Ishikawa (cell line): ENCODE measurements around the gene CINP.

Experiments
- CEBPB ChIP-seq: IDR thresholded peaks from 2 replicates; pipeline ENCODE4 v1.6.1; 2012
- CREB1 ChIP-seq: IDR thresholded peaks from 2 replicates; pipeline ENCODE4 v1.6.1; 2012; ENCODE audit warnings: low read depth
- EP300 ChIP-seq: IDR thresholded peaks from 2 replicates; pipeline ENCODE4 v1.6.1; 2012; ENCODE audit warnings: borderline replicate concordance
- NFIC ChIP-seq: IDR thresholded peaks from 2 replicates; pipeline ENCODE4 v1.6.1; 2012
- RAD21 ChIP-seq: IDR thresholded peaks from 2 replicates; pipeline ENCODE4 v1.6.1; 2012; ENCODE audit warnings: low read depth
- TAF1 ChIP-seq: IDR thresholded peaks from 2 replicates; pipeline ENCODE4 v1.6.1; 2012; ENCODE audit warnings: low read depth, mild to moderate bottlenecking
- TCF12 ChIP-seq: IDR thresholded peaks from 2 replicates; pipeline ENCODE4 v1.6.1; 2012; ENCODE audit warnings: low read depth
- TEAD4 ChIP-seq: IDR thresholded peaks from 2 replicates; pipeline ENCODE4 v1.6.1; 2012
- YY1 ChIP-seq: IDR thresholded peaks from 2 replicates; pipeline ENCODE4 v1.6.1; 2012; ENCODE audit warnings: low read depth
- ZBTB7A ChIP-seq: IDR thresholded peaks from 2 replicates; pipeline ENCODE4 v1.6.1; 2012; ENCODE audit warnings: low read depth
- TF ChIP-seq, protein P1 (sequence below): IDR thresholded peaks from 2 replicates; pipeline ENCODE4 v1.6.1; 2012
- TF ChIP-seq, protein P2 (sequence below): IDR thresholded peaks from 2 replicates; pipeline ENCODE4 v1.6.1; 2012; ENCODE audit warnings: low read depth, mild to moderate bottlenecking

DNA sequence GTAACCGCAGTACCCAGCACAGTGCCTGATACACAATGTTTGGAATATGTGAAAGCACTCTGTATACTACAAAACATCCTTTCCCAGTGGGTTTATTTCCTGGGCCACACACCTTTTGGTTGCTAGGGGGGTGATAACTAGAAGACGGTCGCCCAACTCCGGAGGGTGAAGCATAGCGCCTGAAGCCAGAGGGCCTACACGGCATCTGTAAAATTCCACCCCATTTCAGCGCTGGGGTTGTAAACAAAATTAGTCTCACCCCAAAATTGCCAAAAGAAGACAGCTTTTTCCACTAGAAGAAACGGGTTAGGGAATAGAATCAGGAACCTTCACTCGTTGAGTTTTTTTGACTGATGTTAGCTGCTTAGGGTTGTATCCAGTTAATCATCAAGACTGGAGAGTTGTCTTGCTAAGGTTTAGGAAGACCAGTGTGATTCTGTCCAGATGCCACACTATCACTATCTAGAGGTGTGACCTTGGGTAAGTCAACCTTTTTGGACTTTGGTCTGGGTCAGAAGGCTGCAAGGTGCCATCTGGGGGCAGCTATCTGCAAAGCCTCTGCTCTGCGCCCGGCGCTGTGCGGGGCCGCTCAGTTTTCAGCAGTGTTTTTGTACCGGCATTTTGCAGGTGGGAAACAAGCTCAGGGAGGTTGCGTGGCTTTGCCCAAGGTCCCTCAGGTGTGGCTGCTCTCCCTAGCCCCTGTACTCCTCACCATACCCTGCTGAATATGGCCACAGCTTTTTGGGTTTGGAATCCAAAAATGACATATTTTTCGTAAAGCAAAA, 41.8 kb downstream of the CINP start:
- TF ChIP-seq TAF1 (no peak), CEBPB (no peak), YY1 (no peak), TCF12 (no peak), EP300 (no peak), CREB1 (no peak), TEAD4 (no peak), ZBTB7A (no peak), RAD21 (no peak), NFIC (no peak)
- TF ChIP-seq, protein P1, sequence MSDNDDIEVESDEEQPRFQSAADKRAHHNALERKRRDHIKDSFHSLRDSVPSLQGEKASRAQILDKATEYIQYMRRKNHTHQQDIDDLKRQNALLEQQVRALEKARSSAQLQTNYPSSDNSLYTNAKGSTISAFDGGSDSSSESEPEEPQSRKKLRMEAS, result no peak
- TF ChIP-seq, protein P2, sequence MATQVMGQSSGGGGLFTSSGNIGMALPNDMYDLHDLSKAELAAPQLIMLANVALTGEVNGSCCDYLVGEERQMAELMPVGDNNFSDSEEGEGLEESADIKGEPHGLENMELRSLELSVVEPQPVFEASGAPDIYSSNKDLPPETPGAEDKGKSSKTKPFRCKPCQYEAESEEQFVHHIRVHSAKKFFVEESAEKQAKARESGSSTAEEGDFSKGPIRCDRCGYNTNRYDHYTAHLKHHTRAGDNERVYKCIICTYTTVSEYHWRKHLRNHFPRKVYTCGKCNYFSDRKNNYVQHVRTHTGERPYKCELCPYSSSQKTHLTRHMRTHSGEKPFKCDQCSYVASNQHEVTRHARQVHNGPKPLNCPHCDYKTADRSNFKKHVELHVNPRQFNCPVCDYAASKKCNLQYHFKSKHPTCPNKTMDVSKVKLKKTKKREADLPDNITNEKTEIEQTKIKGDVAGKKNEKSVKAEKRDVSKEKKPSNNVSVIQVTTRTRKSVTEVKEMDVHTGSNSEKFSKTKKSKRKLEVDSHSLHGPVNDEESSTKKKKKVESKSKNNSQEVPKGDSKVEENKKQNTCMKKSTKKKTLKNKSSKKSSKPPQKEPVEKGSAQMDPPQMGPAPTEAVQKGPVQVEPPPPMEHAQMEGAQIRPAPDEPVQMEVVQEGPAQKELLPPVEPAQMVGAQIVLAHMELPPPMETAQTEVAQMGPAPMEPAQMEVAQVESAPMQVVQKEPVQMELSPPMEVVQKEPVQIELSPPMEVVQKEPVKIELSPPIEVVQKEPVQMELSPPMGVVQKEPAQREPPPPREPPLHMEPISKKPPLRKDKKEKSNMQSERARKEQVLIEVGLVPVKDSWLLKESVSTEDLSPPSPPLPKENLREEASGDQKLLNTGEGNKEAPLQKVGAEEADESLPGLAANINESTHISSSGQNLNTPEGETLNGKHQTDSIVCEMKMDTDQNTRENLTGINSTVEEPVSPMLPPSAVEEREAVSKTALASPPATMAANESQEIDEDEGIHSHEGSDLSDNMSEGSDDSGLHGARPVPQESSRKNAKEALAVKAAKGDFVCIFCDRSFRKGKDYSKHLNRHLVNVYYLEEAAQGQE, result no peak
